Smooth muscle cell of trachea (primary cell): ENCODE results near the gene RABEP1. TPM values are rescaled to one million over a fixed set of nuclear protein-coding genes. Genes with fewer than 3 reads are reported as not detected.

Experiments used
- total RNA-seq: library from RNA; depleted of rRNA; stranded (reverse); fragments of >200 nt; gene quantifications from 2 replicates; pipeline ENCODE4 v1.2.1, GENCODE V29; 2014

The RABEP1 gene
- total RNA-seq, result 54.0 and 59.9 TPM in 2 replicates

GRCh38 chr17:5281814-5282641 lies at the start of gene RABEP1:
TSS of gene RABEP1 (plus strand) at chr17:5282284. CDS start at chr17:5282487, 203 bp downstream.

GRCh38 chr17:5234645-5235576 lies 47.2 kb upstream of the RABEP1 start, which contains the start of gene SCIMP:
TSS of gene SCIMP (minus strand) at chr17:5234860. CDS start at chr17:5234755, 105 bp downstream.

GRCh38 chr17:5419356-5419958 lies 137.4 kb downstream of the RABEP1 start, which contains the start of gene NUP88:
TSS of gene NUP88 (minus strand) at chr17:5419662. CDS start at chr17:5419650, 12 bp downstream.

GRCh38 chr17:5419959-5420653 lies 138.0 kb downstream of the RABEP1 start, which contains the start of gene RPAIN:
TSS of gene RPAIN (plus strand) at chr17:5420182. CDS start at chr17:5420211, 29 bp downstream.

Other genes starting within 250 kb of the RABEP1 start
- under 0.01 TPM in 1 of 2 replicates, not detected in the other for gene SLC52A1, start 246.9 kb upstream of the RABEP1 start, total RNA-seq
- 1.5 and 1.9 TPM in 2 replicates for gene ZFP3, start 203.8 kb upstream of the RABEP1 start, total RNA-seq
- 6.8 and 7.8 TPM in 2 replicates for gene ZNF232, start 170.4 kb upstream of the RABEP1 start, total RNA-seq
- under 0.01 TPM in 1 of 2 replicates, not detected in the other for gene USP6, start 166.3 kb upstream of the RABEP1 start, total RNA-seq
- 12.9 and 13.1 TPM in 2 replicates for gene ZNF594, start 90.4 kb upstream of the RABEP1 start, total RNA-seq
- not detected in 2 replicates for gene SCIMP, start 47.4 kb upstream of the RABEP1 start, total RNA-seq
- 55.1 and 84.5 TPM in 2 replicates for gene NUP88, start 137.4 kb downstream of the RABEP1 start, total RNA-seq
- gene RPAIN, start 137.9 kb downstream of the RABEP1 start, total RNA-seq, result 25.8 and 45.1 TPM in 2 replicates
- 124 and 259 TPM in 2 replicates for gene C1QBP, start 156.9 kb downstream of the RABEP1 start, total RNA-seq
- gene DHX33, start 186.7 kb downstream of the RABEP1 start, total RNA-seq, result 11.1 and 11.4 TPM in 2 replicates
- 19.0 and 27.3 TPM in 2 replicates for gene DERL2, start 203.9 kb downstream of the RABEP1 start, total RNA-seq
- 7.3 and 15.6 TPM in 2 replicates for gene MIS12, start 204.3 kb downstream of the RABEP1 start, total RNA-seq